Loucy (cell line): ENCODE measurements around the gene GPER1.

Source experiments
- CTCF ChIP-seq: fragments of 200-600 bp; sonication (generic); conservative IDR thresholded peaks from 2 replicates; pipeline ENCODE4 v1.5.1; 2014; ENCODE audit warnings: mild to moderate bottlenecking, antibody characterized with exemption, low read length
- EZH2phosphoT487 ChIP-seq: fragments of 200-600 bp; IDR thresholded peaks from 2 replicates; pipeline ENCODE4 v1.6.1; 2018; ENCODE audit warnings: antibody characterized with exemption, mild to moderate bottlenecking, moderate library complexity, borderline replicate concordance

- TF ChIP-seq CTCF = no peak
- no peak for TF ChIP-seq EZH2phosphoT487
These were observed 44.2 kb upstream of the GPER1 start for GRCh38 chr7:1043552-1044188.
